T-cell (primary cell): ENCODE data around the gene KCNG2. TPM values are rescaled to one million over a fixed set of nuclear protein-coding genes. Genes with fewer than 3 reads are reported as not detected.

Experiments used
- ATAC-seq, 4 experiments: fragments of 200-7000 bp in 3 of 4; fragments of 150-1000 bp in 1 of 4; cut with Tn5 transposase; replicated peaks in 1 of 4; 1 replicate in 3 of 4; 2 replicates in 1 of 4; pipeline ENCODE4 v1.10.0; 2021; ENCODE audit warnings: moderate library complexity in 3 of 4, mild to moderate bottlenecking in 2 of 4, moderate number of reproducible peaks in 1 of 4
- CTCF ChIA-PET, 2 donors: fragments of 300-600 bp; sonication (Branson Sonifier 250); formaldehyde crosslinking; loops; one replicate each; lab custom pipeline; 2022; ENCODE audit warnings: antibody characterized with exemption in 2 of 2; lab: Charles Lee
- POLR2A ChIA-PET, 2 donors: fragments of 300-600 bp; sonication (Branson Sonifier 250); formaldehyde crosslinking; loops; one replicate each; lab custom pipeline; 2022; ENCODE audit warnings: antibody characterized with exemption in 2 of 2; lab: Charles Lee
- DNase-seq, 35 experiments: peaks; one replicate each; pipeline versions ENCODE4 v3.0.0 to v3.0.0-alpha.2; 2013 to 2023
- H3K27ac ChIP-seq: one replicate; pipeline ENCODE4 v1.5.1; 2013; ENCODE audit warnings: low read length
- H3K27me3 ChIP-seq, 2 experiments: replicated peaks in 1 of 2; 1 replicate in 1 of 2; 2 replicates in 1 of 2; pipeline versions ENCODE4 v1.6.1 to v1.7.0; 2013; ENCODE audit warnings: low read length in 1 of 2, mixed read lengths in 1 of 2; ENCODE audit not compliant: control insufficient read depth in 2 of 2, insufficient read depth in 2 of 2; ENCODE audit errors: extremely low read depth in 1 of 2
- H3K36me3 ChIP-seq, 2 donors: 1 replicate in 1 of 2; 2 replicates in 1 of 2; pipeline versions ENCODE4 v1.6.1 to v1.7.0; 2013; ENCODE audit warnings: low read length in 1 of 2; ENCODE audit not compliant: control insufficient read depth in 2 of 2, insufficient read depth in 1 of 2; ENCODE audit errors: extremely low read depth in 1 of 2
- H3K4me1 ChIP-seq, 2 experiments: 1 replicate in 1 of 2; 2 replicates in 1 of 2; pipeline versions ENCODE4 v1.6.1 to v1.7.0; 2013; ENCODE audit warnings: low read length in 2 of 2, mixed read lengths in 1 of 2; ENCODE audit not compliant: insufficient read depth in 2 of 2, control insufficient read depth in 1 of 2; ENCODE audit errors: extremely low read depth in 1 of 2
- H3K4me3 ChIP-seq, 2 donors: 1 replicate in 1 of 2; 2 replicates in 1 of 2; pipeline versions ENCODE4 v1.5.1 to v1.7.0; 2013; ENCODE audit warnings: mild to moderate bottlenecking in 2 of 2, low read length in 1 of 2, moderate library complexity in 1 of 2; ENCODE audit not compliant: control insufficient read depth in 1 of 2; ENCODE audit errors: extremely low read depth in 1 of 2
- H3K9me3 ChIP-seq: 2 replicates; pipeline ENCODE4 v1.7.0; 2013
- H3K27ac Mint-ChIP-seq, 2 donors: one replicate each; pipeline ENCODE4 v1.8.0; 2020 to 2021; ENCODE audit warnings: mild to moderate bottlenecking in 2 of 2, mixed read lengths in 2 of 2
- H3K27me3 Mint-ChIP-seq, 2 donors: one replicate each; pipeline ENCODE4 v1.8.0; 2021 to 2022; ENCODE audit warnings: mixed read lengths in 2 of 2
- H3K36me3 Mint-ChIP-seq: one replicate; pipeline ENCODE4 v1.8.0; 2021; ENCODE audit warnings: mixed read lengths
- H3K4me1 Mint-ChIP-seq, 3 donors: one replicate each; pipeline ENCODE4 v1.8.0; 2020 to 2022; ENCODE audit warnings: mixed read lengths in 3 of 3, mild to moderate bottlenecking in 1 of 3
- H3K4me3 Mint-ChIP-seq, 3 donors: one replicate each; pipeline ENCODE4 v1.8.0; 2020 to 2022; ENCODE audit warnings: mild to moderate bottlenecking in 3 of 3, mixed read lengths in 3 of 3, moderate library complexity in 3 of 3
- H3K9me3 Mint-ChIP-seq, 3 donors: one replicate each; pipeline ENCODE4 v1.8.0; 2020 to 2022; ENCODE audit warnings: mixed read lengths in 3 of 3
- WGBS: methylation state at CpG from one replicate; pipeline ENCODE4 v1.1.5; 2013; ENCODE audit warnings: missing lambda C conversion rate; ENCODE audit not compliant: insufficient coverage; 5-methylcytosine and 5-hydroxymethylcytosine counted together
- total RNA-seq, 35 experiments: library from RNA in 6 of 35; stranded (reverse) in 6 of 35; fragments of 120-200 nt in 1 of 35; gene quantifications; one replicate each; pipeline versions ENCODE4 v1.2.1 to v1.2.4 and lab custom pipeline; 2013 to 2026

The KCNG2 gene
- total RNA-seq, 5 donors from 2014 or later (not counting 1 experiment from before 2014, with no cell fraction given) = not detected

DNA sequence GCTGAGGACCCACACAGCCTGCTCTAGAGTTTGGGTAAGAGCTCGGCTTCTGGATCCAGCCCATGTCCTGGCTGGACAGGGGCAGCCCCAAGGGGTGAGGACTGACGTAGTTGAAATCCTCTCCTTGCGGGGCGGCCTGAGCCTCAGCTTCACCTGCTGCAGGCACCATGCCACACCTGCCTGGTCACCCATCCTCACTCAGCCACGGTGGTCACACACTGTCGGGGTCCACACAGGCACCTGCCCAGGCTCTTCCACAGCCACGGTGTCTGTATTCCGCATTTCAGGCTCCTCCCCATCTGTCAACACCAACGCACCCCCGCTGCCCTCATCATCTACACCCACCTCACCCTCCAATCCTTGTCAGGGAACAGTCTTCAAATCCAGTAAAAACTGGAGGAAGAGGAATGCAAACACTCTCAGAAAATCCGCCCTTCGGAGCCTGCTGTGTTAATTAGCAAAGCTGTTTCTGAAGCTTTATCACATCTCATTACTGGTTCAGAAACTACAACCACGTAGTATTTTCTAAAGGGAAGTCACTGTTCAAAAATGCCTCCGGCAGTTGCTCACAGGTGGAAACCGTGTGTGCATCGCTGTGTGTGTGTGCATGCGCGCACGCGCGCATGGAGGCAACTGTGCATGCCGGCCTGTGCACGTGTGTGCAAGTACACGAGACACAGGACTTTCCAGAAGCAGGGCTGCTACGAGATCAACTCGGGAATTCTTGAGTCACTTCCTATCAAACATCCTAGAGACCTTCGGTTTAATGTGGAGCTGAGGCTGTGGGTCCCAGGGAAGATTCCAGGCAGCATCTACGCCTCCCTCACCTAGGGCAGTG, 115.5 kb downstream of the KCNG2 start:
- ChIA-PET CTCF (no interaction called here), POLR2A (interaction anchor here in 1 of 2 donors (0.5 kb wide), 1 partner anchor 22 kb away, joined by 3 read pairs; no protein-coding TSS in a partner anchor)
- 88% methylated on average over 18 of the region's 28 CpGs for WGBS
- Mint-ChIP-seq H3K27ac (peak overlapping the region; percentile 64 to 89), H3K27me3 (no peaks in the 10 kb centered on the region), H3K36me3 (peaks cover 39% of the 10 kb centered on the region), H3K9me3 (no peaks in the 10 kb centered on the region), H3K4me1 (peaks cover 21 to 38% (median 30%) of the 10 kb centered on the region in 3 donors), H3K4me3 (peak overlapping the region in 2 of 3 donors; percentile 5 to 64)
- DNase-seq (no peak), ATAC-seq (no peak)
- Histone ChIP-seq H3K27me3 (no peaks in the 10 kb centered on the region), H3K36me3 (peaks cover 4 to 5% of the 10 kb centered on the region in 2 donors), H3K4me3 (no peak overlapping the region), H3K9me3 (no peaks in the 10 kb centered on the region), H3K27ac (peak overlapping the region; percentile 8), H3K4me1 (peaks cover 9 to 32% of the 10 kb centered on the region in 2 experiments)

DNA sequence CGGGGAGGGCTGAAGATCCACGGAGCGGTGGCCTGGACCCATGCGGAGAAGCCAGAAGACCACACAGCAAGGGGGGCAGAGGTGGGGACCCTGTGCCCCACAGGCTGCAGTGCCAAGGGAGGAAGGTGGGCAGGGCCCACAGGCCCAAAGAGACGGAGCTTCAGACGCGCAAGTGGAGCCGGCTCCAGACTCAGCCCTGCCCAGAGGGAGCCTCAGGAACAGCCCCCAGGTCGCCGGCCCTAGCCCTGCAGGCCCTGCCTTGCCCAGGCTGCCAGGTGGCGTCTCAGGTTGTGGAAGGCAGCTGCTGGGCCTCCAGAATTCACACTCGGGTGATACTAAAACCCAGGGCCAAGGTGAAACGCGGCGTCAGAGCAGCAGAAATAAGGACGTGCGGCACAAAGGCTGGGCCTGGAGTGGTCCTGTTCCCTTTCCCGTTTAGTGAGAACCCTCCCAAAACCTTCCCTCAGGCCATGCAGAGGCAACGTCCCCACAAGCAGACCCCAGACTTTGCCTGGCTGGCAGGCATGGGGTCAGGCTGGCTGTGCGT, 116.9 kb downstream of the KCNG2 start:
- CTCF ChIA-PET = interaction anchor here in 1 of 2 donors (0.7 kb wide), 1 partner anchor 168 kb away, joined by 3 read pairs; no protein-coding TSS in a partner anchor
- DNase-seq (no peak), ATAC-seq (peak in 2 of 4 experiments; percentile 6 to 30)
- Mint-ChIP-seq H3K27ac (peak overlapping the region; percentile 83 to 89), H3K9me3 (no peaks in the 10 kb centered on the region), H3K4me1 (peaks cover 21 to 38% (median 30%) of the 10 kb centered on the region in 3 donors), H3K27me3 (no peaks in the 10 kb centered on the region), H3K36me3 (peaks cover 35% of the 10 kb centered on the region), H3K4me3 (peak overlapping the region in 1 of 3 donors; percentile 64)
- peaks cover 9 to 13% of the 10 kb centered on the region in 2 donors for H3K36me3 ChIP-seq
- no peak overlapping the region for H3K4me3 ChIP-seq
- H3K4me1 ChIP-seq = peaks cover 9 to 32% of the 10 kb centered on the region in 2 experiments
- H3K27me3 ChIP-seq = no peaks in the 10 kb centered on the region
- H3K9me3 ChIP-seq = no peaks in the 10 kb centered on the region
- H3K27ac ChIP-seq = no peak overlapping the region
- POLR2A ChIA-PET = no interaction called here
- WGBS = 89% methylated on average over 14 of the region's 20 CpGs

DNA sequence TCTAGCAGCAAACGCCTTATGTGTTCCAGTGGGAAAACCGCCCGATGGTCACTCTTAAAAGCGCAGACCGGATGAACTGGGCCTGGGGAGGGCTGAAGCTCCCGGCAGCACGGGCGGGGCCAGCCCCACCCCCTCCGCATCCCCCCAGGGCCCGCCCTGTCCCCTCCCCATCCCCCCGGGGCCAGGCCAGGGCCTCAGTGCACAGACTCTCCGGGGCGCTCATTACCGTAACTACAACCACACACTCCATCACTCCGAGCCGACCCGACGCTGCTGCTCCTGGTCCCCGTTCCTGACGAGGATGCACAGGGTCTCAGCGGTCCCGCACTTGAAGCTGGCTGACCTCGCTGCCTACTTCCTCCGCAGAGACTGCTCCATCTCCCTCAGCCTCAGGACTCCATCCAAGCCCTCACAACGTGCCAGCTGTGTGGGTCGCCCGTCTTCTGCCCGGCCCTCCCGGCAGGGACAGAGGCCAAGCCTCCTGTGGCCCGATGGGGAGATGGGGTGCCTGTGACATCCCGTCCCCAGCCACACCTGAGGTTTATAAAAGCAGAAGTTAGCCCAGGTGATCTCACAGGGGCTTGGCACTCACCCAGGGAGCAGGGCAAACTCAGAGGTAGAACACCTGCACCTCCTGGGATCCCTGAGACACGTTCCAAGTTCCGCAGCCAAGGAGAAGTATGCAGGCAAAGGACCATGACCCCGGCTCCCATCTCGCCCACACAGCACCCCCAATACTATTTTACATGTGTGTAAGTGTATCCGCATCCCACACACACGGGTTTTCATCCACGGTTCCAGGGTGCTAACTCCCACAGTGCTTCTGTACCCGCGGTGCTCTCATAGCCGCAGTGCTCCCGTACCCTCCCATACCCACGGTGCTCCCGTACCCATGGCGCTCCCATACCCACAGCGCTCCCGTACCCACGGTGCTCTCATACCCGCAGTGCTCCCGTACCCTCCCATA, 117.7 kb downstream of the KCNG2 start:
- 94% methylated on average over 40 of the region's 50 CpGs for WGBS
- no peak for DNase-seq
- Mint-ChIP-seq H3K36me3 (peaks cover 35% of the 10 kb centered on the region), H3K9me3 (no peaks in the 10 kb centered on the region), H3K4me3 (no peak overlapping the region), H3K4me1 (peaks cover 20 to 35% (median 29%) of the 10 kb centered on the region in 3 donors), H3K27me3 (no peaks in the 10 kb centered on the region), H3K27ac (no peak overlapping the region)
- Histone ChIP-seq H3K4me1 (peaks cover 9 to 32% of the 10 kb centered on the region in 2 experiments), H3K27ac (no peak overlapping the region), H3K27me3 (no peaks in the 10 kb centered on the region), H3K36me3 (peaks cover 9 to 13% of the 10 kb centered on the region in 2 donors), H3K4me3 (no peak overlapping the region), H3K9me3 (no peaks in the 10 kb centered on the region)
- ATAC-seq = no peak
- ChIA-PET CTCF (no interaction called here), POLR2A (no interaction called here)

DNA sequence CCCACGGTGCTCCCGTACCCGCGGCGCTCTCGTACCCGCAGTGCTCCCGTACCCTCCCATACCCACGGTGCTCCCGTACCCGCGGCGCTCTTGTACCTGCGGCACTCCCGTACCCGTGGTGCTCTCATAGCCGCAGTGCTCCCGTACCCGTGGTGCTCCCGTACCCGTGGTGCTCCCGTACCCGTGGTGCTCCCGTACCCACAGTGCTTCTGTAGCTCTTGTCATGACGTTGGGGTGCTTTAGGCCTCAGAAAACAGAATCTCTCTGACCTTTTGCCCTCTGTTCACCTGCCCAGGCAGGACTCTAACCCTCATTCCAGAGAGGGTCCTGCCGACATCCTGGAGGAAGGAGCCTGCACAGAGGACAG, 118.4 kb downstream of the KCNG2 start:
- ATAC-seq (no peak), DNase-seq (no peak)
- Histone ChIP-seq H3K27ac (no peak overlapping the region), H3K27me3 (no peaks in the 10 kb centered on the region), H3K4me3 (no peak overlapping the region), H3K9me3 (no peaks in the 10 kb centered on the region), H3K36me3 (peaks cover 9 to 13% of the 10 kb centered on the region in 2 donors), H3K4me1 (peaks cover 9 to 32% of the 10 kb centered on the region in 2 experiments)
- POLR2A ChIA-PET = no interaction called here
- no peaks in the 10 kb centered on the region for H3K27me3 Mint-ChIP-seq
- no peak overlapping the region for H3K27ac Mint-ChIP-seq
- no peak overlapping the region for H3K4me3 Mint-ChIP-seq
- peaks cover 19 to 33% (median 26%) of the 10 kb centered on the region in 3 donors for H3K4me1 Mint-ChIP-seq
- CTCF ChIA-PET = no interaction called here
- WGBS = 74% methylated on average over 12 of the region's 26 CpGs
- H3K9me3 Mint-ChIP-seq = no peaks in the 10 kb centered on the region
- H3K36me3 Mint-ChIP-seq = peaks cover 35% of the 10 kb centered on the region

DNA sequence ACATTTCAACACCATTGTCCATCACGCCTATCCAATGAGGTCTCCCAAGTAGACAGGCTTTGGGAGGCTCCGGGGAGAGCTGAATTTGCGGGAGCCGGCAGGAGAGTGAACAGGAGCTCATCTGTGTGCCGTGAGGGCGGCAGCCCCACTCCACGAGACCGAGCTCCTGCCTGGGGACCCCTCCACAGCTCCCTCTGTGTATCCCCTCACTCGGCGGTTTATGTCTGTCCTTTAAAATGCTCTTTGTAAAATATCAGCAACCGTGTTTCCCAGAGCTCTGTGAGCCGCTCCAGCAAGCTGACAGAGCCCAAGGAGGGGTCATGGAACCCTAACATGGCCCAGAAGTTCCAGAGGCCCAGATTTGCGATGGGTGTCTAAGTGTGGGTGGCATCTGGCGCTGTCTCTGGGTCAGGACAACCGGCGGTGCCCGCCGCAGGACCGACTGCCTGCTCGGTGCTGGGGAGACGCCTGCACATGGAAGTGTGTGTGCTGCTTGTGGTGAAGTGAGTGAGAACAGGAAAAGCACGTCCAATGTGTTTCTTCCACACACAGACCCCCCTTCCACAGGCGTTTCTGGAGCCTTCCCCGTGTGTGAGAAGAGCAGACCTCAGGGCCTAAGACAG, 118.9 kb downstream of the KCNG2 start:
- peaks cover 9 to 29% of the 10 kb centered on the region in 2 experiments for H3K4me1 ChIP-seq
- no peak for DNase-seq
- ATAC-seq = no peak
- H3K27me3 Mint-ChIP-seq = no peaks in the 10 kb centered on the region
- no peak overlapping the region for H3K4me3 ChIP-seq
- no peak overlapping the region for H3K4me3 Mint-ChIP-seq
- ChIA-PET CTCF (interaction anchor here in 1 of 2 donors (0.5 kb wide), 1 partner anchor 10 kb away, joined by 4 read pairs; no protein-coding TSS in a partner anchor), POLR2A (no interaction called here)
- 99% methylated on average over 14 of the region's 24 CpGs for WGBS
- H3K36me3 Mint-ChIP-seq = peaks cover 35% of the 10 kb centered on the region
- H3K9me3 Mint-ChIP-seq = no peaks in the 10 kb centered on the region
- no peaks in the 10 kb centered on the region for H3K27me3 ChIP-seq
- H3K4me1 Mint-ChIP-seq = peaks cover 19 to 33% (median 26%) of the 10 kb centered on the region in 3 donors
- peaks cover 9 to 13% of the 10 kb centered on the region in 2 donors for H3K36me3 ChIP-seq
- H3K27ac Mint-ChIP-seq = no peak overlapping the region
- H3K9me3 ChIP-seq = no peaks in the 10 kb centered on the region
- H3K27ac ChIP-seq = no peak overlapping the region
